Skeletal muscle tissue (tissue), 4 donors: ENCODE measurements around the gene CEP83. TPM values are rescaled to one million over a fixed set of nuclear protein-coding genes. Genes with fewer than 3 reads are reported as not detected.
"Not testable (repeated sequence)": the region's sequence is repeated elsewhere in the genome, so short reads cannot be mapped to it uniquely, and the experiment has no call there.

Source experiments
- H3K27ac ChIP-seq: one replicate; pipeline ENCODE4 v1.7.0; 2013; ENCODE audit warnings: mild to moderate bottlenecking, low read depth, low read length, inconsistent platforms
- H3K27me3 ChIP-seq, 3 donors: one replicate each; pipeline ENCODE4 v1.7.0; 2013; ENCODE audit warnings: low read length in 3 of 3; ENCODE audit not compliant: control insufficient read depth in 3 of 3, insufficient read depth in 3 of 3
- H3K36me3 ChIP-seq, 3 donors: one replicate each; pipeline ENCODE4 v1.7.0; 2013; ENCODE audit warnings: low read length in 3 of 3; ENCODE audit not compliant: control insufficient read depth in 3 of 3, insufficient read depth in 3 of 3
- H3K4me1 ChIP-seq, 3 donors: one replicate each; pipeline ENCODE4 v1.7.0; 2013; ENCODE audit warnings: low read length in 3 of 3, mild to moderate bottlenecking in 3 of 3; ENCODE audit not compliant: control insufficient read depth in 3 of 3, insufficient read depth in 3 of 3
- H3K4me3 ChIP-seq, 3 donors: one replicate each; pipeline ENCODE4 v1.7.0; 2013; ENCODE audit warnings: low read length in 3 of 3
- H3K9ac ChIP-seq, 3 donors: one replicate each; pipeline ENCODE4 v1.7.0; 2013; ENCODE audit warnings: low read length in 3 of 3, mild to moderate bottlenecking in 3 of 3, moderate library complexity in 2 of 3, low read depth in 1 of 3
- H3K9me3 ChIP-seq, 3 donors: one replicate each; pipeline ENCODE4 v1.7.0; 2013; ENCODE audit warnings: low read length in 3 of 3; ENCODE audit not compliant: control insufficient read depth in 3 of 3
- total RNA-seq: library from RNA; depleted of rRNA; stranded (reverse); fragments of >200 nt; gene quantifications from one replicate; pipeline ENCODE4 v1.2.3, GENCODE V29; 2014
- donor health status: Osteomylitis.

Gene CEP83
- total RNA-seq, 1 donor from 2014 or later = 10.4 TPM

- Histone ChIP-seq H3K36me3 (peaks cover 15 to 18% (median 15%) of the 10 kb centered on the region in 3 donors), H3K9me3 (peaks cover 0 to 4% (median 0%) of the 10 kb centered on the region in 3 donors), H3K4me1 (no peaks in the 10 kb centered on the region), H3K4me3 (no peak overlapping the region), H3K9ac (no peak overlapping the region), H3K27me3 (no peaks in the 10 kb centered on the region), H3K27ac (no peak overlapping the region)
Measured at GRCh38 chr12:94322346-94322745, 137.3 kb downstream of the CEP83 start.

DNA sequence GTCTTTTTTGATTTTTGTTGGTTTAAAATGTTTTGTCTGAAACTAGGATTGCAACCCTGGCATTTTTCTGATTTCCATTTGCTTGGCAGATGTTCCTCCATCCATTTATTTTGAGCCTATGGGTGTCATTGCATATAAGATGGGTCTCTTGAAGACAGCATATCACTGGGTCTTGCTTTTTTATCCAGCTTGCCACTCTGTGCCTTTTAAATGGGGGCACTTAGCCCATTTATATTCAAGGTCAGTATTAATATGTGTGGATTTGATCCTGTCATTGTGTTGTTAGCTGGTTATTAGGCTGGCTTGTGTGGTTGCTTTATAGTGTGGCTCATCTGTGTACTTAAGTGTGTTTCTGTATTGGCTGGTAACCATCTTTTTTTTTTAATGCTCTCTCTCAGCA is 139.6 kb downstream of the CEP83 start:
- no peaks in the 10 kb centered on the region for H3K4me1 ChIP-seq
- peaks cover 0 to 4% (median 0%) of the 10 kb centered on the region in 3 donors for H3K9me3 ChIP-seq
- H3K9ac ChIP-seq = no peak overlapping the region
- no peak overlapping the region for H3K4me3 ChIP-seq
- H3K27ac ChIP-seq = no peak overlapping the region
- no peaks in the 10 kb centered on the region for H3K27me3 ChIP-seq
- H3K36me3 ChIP-seq = peaks cover 12 to 18% (median 15%) of the 10 kb centered on the region in 3 donors

- H3K27ac ChIP-seq = no peak overlapping the region
- peaks cover 9 to 14% (median 12%) of the 10 kb centered on the region in 3 donors for H3K36me3 ChIP-seq
- H3K4me1 ChIP-seq = no peaks in the 10 kb centered on the region
- no peak overlapping the region for H3K9ac ChIP-seq
- H3K27me3 ChIP-seq = no peaks in the 10 kb centered on the region
- peaks cover 0 to 4% (median 0%) of the 10 kb centered on the region in 3 donors for H3K9me3 ChIP-seq
- H3K4me3 ChIP-seq = no peak overlapping the region
Measured at GRCh38 chr12:94318181-94318580, 141.5 kb downstream of the CEP83 start.

- not testable (repeated sequence) for H3K9me3 ChIP-seq, H3K9ac ChIP-seq, H3K27me3 ChIP-seq, H3K36me3 ChIP-seq, H3K27ac ChIP-seq, H3K4me3 ChIP-seq, H3K4me1 ChIP-seq
Measured at GRCh38 chr12:94316600-94316999, 143.1 kb downstream of the CEP83 start.

DNA sequence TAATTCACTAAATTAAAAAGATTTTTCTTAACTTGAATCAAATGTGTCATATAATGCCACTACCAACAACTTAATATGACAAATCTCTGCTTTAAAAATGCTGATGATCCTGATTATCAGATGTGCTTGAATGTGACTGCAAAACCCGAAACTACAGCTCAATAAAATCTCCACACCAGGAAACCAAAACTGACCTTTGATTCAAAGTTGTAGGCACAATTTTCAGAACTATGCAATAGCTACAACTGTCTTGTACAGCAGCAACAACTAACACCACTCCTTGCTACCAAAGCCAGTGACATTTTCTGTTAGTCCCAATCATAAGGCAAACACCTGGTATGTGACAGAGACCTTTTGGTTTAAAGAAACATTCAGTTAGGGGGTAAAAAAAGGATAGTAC is 147.3 kb downstream of the CEP83 start:
- Histone ChIP-seq H3K4me1 (no peaks in the 10 kb centered on the region), H3K9me3 (no peaks in the 10 kb centered on the region), H3K9ac (no peak overlapping the region), H3K36me3 (peaks cover 0 to 15% (median 4%) of the 10 kb centered on the region in 3 donors), H3K27ac (no peak overlapping the region), H3K4me3 (no peak overlapping the region), H3K27me3 (no peaks in the 10 kb centered on the region)

- H3K4me1 ChIP-seq = peaks cover 0 to 9% (median 8%) of the 10 kb centered on the region in 3 donors
Measured at GRCh38 chr12:94309373-94309772, 150.3 kb downstream of the CEP83 start.

DNA sequence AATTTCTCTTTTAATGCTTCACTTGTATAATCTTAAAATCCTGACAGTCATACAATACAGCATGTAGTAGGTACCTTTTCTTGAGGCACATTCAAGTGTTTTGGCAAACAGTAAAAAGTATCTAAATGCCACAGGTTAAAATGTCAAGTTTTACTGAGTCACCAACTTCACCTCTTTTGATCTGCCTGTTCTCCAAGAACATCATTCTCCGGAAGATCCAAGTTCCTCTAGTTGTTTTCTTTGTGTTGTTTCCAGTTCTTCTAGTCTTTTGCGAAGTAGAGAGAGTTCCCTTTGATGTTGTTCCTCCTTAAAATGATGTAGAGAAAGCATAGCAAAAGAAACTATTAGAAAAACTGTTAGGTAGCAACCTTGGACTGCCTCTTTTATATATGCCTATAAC is 151.1 kb downstream of the CEP83 start:
- Histone ChIP-seq H3K27me3 (no peaks in the 10 kb centered on the region), H3K4me1 (peaks cover 0 to 9% (median 8%) of the 10 kb centered on the region in 3 donors), H3K36me3 (peaks cover 0 to 15% (median 15%) of the 10 kb centered on the region in 3 donors), H3K9ac (no peak overlapping the region), H3K4me3 (no peak overlapping the region), H3K27ac (no peak overlapping the region), H3K9me3 (no peaks in the 10 kb centered on the region)

More at GRCh38 chr12:94309373-94309772, 150.3 kb downstream of the CEP83 start:
- Histone ChIP-seq H3K9ac (no peak overlapping the region), H3K9me3 (no peaks in the 10 kb centered on the region), H3K4me3 (no peak overlapping the region), H3K27ac (no peak overlapping the region), H3K36me3 (peaks cover 0 to 15% (median 15%) of the 10 kb centered on the region in 3 donors), H3K27me3 (no peaks in the 10 kb centered on the region)

DNA sequence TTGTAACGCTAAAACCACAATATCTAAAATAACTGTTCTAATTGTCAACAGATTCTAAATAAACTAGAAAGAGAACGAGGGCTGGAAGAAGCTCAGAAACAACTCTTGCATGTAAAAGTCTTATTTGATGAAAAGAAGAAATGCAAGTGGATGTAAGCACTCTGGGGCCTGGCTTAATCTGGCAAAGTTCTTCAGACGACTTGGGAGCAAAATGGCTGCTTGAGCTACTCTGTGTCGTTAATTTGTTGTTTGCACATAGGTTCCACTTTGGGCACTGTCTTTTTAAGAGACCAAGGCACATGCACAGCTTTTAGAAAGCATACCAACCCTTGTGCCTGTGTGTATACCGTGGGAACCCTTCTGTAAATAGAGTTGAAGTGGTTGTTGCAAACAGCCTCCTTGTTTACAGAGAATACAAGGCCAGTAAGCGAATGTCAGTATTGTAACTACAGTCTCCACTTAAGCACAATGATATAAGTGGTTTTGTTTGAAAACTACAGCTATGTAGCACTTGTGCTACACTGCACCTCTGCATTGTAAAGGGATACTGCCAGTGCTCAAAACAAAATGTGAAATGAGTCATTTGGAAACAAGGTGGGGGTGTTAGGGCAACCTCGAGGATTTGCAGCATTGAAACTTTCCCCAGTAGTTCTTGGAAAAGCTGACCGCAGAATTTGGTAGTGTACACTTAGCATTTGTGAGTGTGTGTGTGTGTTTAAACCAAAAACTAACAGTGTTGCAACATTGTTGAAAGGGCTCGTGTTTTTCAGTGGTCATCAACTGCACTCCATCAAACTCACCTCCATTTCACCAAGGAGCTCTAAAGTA is 154.3 kb downstream of the CEP83 start:
- peaks cover 0 to 9% (median 8%) of the 10 kb centered on the region in 3 donors for H3K4me1 ChIP-seq
- H3K4me3 ChIP-seq = no peak overlapping the region
- peaks cover 0 to 16% (median 15%) of the 10 kb centered on the region in 3 donors for H3K36me3 ChIP-seq
- no peak overlapping the region for H3K9ac ChIP-seq
- H3K27me3 ChIP-seq = no peaks in the 10 kb centered on the region
- H3K27ac ChIP-seq = no peak overlapping the region
- no peaks in the 10 kb centered on the region for H3K9me3 ChIP-seq

DNA sequence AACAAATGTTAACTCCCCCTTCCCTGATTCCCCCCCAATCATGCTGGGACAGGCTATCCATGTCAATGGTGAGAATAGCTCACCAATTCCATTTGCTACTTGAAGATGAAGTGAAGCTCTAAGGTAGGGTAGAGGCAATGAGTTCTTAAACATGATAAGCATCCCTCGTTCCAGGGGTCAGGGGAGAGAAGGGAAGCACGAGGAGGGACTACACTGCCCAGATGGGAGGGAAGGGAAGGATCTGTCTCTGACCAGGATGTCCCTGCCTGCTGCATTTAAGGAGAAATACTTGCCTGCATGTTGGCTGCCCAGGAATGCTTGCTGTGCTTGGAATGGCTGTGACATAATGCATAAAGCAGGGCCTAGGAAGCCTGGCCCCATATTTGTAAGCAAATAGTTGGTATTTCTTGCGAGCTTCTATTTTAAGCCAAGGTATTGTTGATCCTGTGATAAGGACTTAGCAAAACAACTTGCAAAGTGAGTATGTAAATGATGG is 155.1 kb downstream of the CEP83 start:
- Histone ChIP-seq H3K36me3 (peaks cover 0 to 21% (median 16%) of the 10 kb centered on the region in 3 donors), H3K9me3 (no peaks in the 10 kb centered on the region), H3K27me3 (no peaks in the 10 kb centered on the region), H3K4me1 (peaks cover 0 to 9% (median 8%) of the 10 kb centered on the region in 3 donors), H3K27ac (no peak overlapping the region), H3K9ac (no peak overlapping the region), H3K4me3 (no peak overlapping the region)

DNA sequence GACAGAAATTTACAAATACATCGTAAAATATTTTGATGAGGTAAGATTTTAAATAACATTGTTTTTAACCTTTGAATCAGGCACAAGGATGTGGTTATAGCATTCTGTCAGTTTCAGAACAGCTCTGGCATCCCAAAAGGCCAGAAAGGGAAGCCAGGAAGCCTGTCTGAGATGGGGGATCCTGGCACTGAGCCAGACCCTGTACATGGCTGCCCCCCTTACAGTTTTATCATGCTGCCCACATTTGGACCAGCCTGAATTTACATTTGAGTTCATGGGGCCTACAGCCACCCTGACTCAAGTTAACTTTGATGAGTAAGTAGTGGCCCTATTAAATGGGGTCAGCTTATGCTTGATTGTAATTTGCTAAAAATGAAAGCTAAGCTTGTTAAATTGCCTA is 155.7 kb downstream of the CEP83 start:
- H3K27me3 ChIP-seq = no peaks in the 10 kb centered on the region
- H3K4me1 ChIP-seq = peaks cover 0 to 9% (median 8%) of the 10 kb centered on the region in 3 donors
- H3K9me3 ChIP-seq = no peaks in the 10 kb centered on the region
- no peak overlapping the region for H3K27ac ChIP-seq
- H3K9ac ChIP-seq = no peak overlapping the region
- H3K36me3 ChIP-seq = peaks cover 0 to 21% (median 14%) of the 10 kb centered on the region in 3 donors
- H3K4me3 ChIP-seq = no peak overlapping the region
